Fibroblast of peridontal ligament (primary cell): Measurements from ENCODE around the gene VIL1.

Experiments
- DNase-seq: peaks from one replicate; pipeline ENCODE4 v3.0.0-alpha.2; 2010; ENCODE audit errors: extremely low read depth

Gene VIL1

GRCh38 chr2:218406209-218406948 lies 12.5 kb upstream of the VIL1 start:
- peak; percentile 86 for DNase-seq

GRCh38 chr2:218406949-218407618 lies 11.8 kb upstream of the VIL1 start:
- DNase-seq = peak; percentile 60

GRCh38 chr2:218407717-218408116 lies 11.2 kb upstream of the VIL1 start:
- no peak for DNase-seq

- no peak for DNase-seq
Observed at GRCh38 chr2:218418321-218418716, 604 bp upstream of the VIL1 start.

- no peak for DNase-seq
Observed at GRCh38 chr2:218419630-218420216, 800 bp downstream of the VIL1 start.

- no peak for DNase-seq
Observed at GRCh38 chr2:218421027-218421426, 2.1 kb downstream of the VIL1 start.

GRCh38 chr2:218422403-218423086 lies 3.6 kb downstream of the VIL1 start:
- DNase-seq = no peak

- DNase-seq = no peak
Observed at GRCh38 chr2:218423584-218423983, 4.7 kb downstream of the VIL1 start.

GRCh38 chr2:218425531-218425930 lies 6.6 kb downstream of the VIL1 start:
- no peak for DNase-seq

- no peak for DNase-seq
Observed at GRCh38 chr2:218427741-218428140, 8.8 kb downstream of the VIL1 start.

- no peak for DNase-seq
Observed at GRCh38 chr2:218428846-218429558, 10.1 kb downstream of the VIL1 start.

- DNase-seq = no peak
Observed at GRCh38 chr2:218429911-218430692, 11.2 kb downstream of the VIL1 start.

GRCh38 chr2:218430721-218431120 lies 11.8 kb downstream of the VIL1 start:
- DNase-seq = no peak

- no peak for DNase-seq
Observed at GRCh38 chr2:218431878-218432277, 13.0 kb downstream of the VIL1 start.

GRCh38 chr2:218432676-218433365 lies 13.9 kb downstream of the VIL1 start:
- DNase-seq = no peak

GRCh38 chr2:218434456-218434855 lies 15.5 kb downstream of the VIL1 start:
- no peak for DNase-seq

- no peak for DNase-seq
Observed at GRCh38 chr2:218435003-218435982, 16.4 kb downstream of the VIL1 start.

- DNase-seq = no peak
Observed at GRCh38 chr2:218436992-218437391, 18.1 kb downstream of the VIL1 start.

GRCh38 chr2:218437969-218438368 lies 19.0 kb downstream of the VIL1 start:
- no peak for DNase-seq
